T-helper 22 cell (primary cell): ENCODE data around the gene ABCC3.

Source experiments
- DNase-seq: peaks from one replicate; pipeline ENCODE4 v3.0.0-alpha.2; 2020; ENCODE audit warnings: low read depth

Gene ABCC3

GRCh38 chr17:50604513-50604912 lies 30.2 kb upstream of the ABCC3 start:
- DNase-seq = no peak

- DNase-seq = no peak
Observed at GRCh38 chr17:50605429-50605828, 29.3 kb upstream of the ABCC3 start.

GRCh38 chr17:50607522-50608175 lies 27.0 kb upstream of the ABCC3 start:
- no peak for DNase-seq

GRCh38 chr17:50608700-50609379 lies 25.8 kb upstream of the ABCC3 start:
- DNase-seq = no peak

- no peak for DNase-seq
Observed at GRCh38 chr17:50609380-50610074, 25.2 kb upstream of the ABCC3 start.

- no peak for DNase-seq
Observed at GRCh38 chr17:50611634-50612033, 23.0 kb upstream of the ABCC3 start.

- no peak for DNase-seq
Observed at GRCh38 chr17:50612281-50612680, 22.4 kb upstream of the ABCC3 start.

GRCh38 chr17:50613007-50613992 lies 21.4 kb upstream of the ABCC3 start:
- DNase-seq = no peak

GRCh38 chr17:50614471-50615051 lies 20.1 kb upstream of the ABCC3 start:
- no peak for DNase-seq

- DNase-seq = no peak
Observed at GRCh38 chr17:50615828-50616227, 18.9 kb upstream of the ABCC3 start.

GRCh38 chr17:50618300-50618699 lies 16.4 kb upstream of the ABCC3 start:
- no peak for DNase-seq

GRCh38 chr17:50618941-50619340 lies 15.7 kb upstream of the ABCC3 start:
- DNase-seq = no peak

GRCh38 chr17:50619489-50619888 lies 15.2 kb upstream of the ABCC3 start:
- DNase-seq = no peak

- DNase-seq = no peak
Observed at GRCh38 chr17:50620237-50620636, 14.4 kb upstream of the ABCC3 start.

GRCh38 chr17:50620858-50621257 lies 13.8 kb upstream of the ABCC3 start:
- DNase-seq = no peak

- no peak for DNase-seq
Observed at GRCh38 chr17:50621574-50622031, 13.1 kb upstream of the ABCC3 start.

GRCh38 chr17:50624321-50624934 lies 10.3 kb upstream of the ABCC3 start:
- no peak for DNase-seq

GRCh38 chr17:50625032-50625871 lies 9.4 kb upstream of the ABCC3 start:
- no peak for DNase-seq

GRCh38 chr17:50626037-50626574 lies 8.6 kb upstream of the ABCC3 start:
- DNase-seq = peak; percentile 32
